A549 (cell line): Measurements from ENCODE around the gene ARL10.

Experiments
- EHMT2 ChIP-seq: fragments of 200-600 bp; sonication (generic); IDR thresholded peaks from 2 replicates; pipeline ENCODE4 v1.6.1; 2016; ENCODE audit warnings: antibody characterized with exemption, low read depth, mild to moderate bottlenecking, moderate library complexity
- EP300 ChIP-seq, 2 experiments: fragments of >200 bp; sonication (Bioruptor Twin); formaldehyde crosslinking; IDR thresholded peaks; 2 replicates in 1 of 2; 3 replicates in 1 of 2; pipeline ENCODE4 v1.6.1; 2016 to 2017
- MAFK ChIP-seq: fragments of 450-650 bp; IDR thresholded peaks from 2 replicates; pipeline ENCODE4 v1.6.1; 2014; ENCODE audit not compliant: partially characterized antibody
- PHF8 ChIP-seq: fragments of 200-600 bp; sonication (generic); IDR thresholded peaks from 2 replicates; pipeline ENCODE4 v1.6.1; 2016; ENCODE audit warnings: low read depth, mild to moderate bottlenecking, antibody characterized with exemption, moderate library complexity, borderline replicate concordance
- POLR2A ChIP-seq: IDR thresholded peaks from 2 replicates; pipeline ENCODE4 v1.6.1; 2012; ENCODE audit warnings: mild to moderate bottlenecking, low read length
- RARB ChIP-seq: fragments of 250-450 bp; sonication (Bioruptor Pico); IDR thresholded peaks from 2 replicates; pipeline ENCODE4 v1.8.0; 2021; ENCODE audit warnings: mild to moderate bottlenecking, moderate library complexity
- ZFP36 ChIP-seq: fragments of 450-650 bp; IDR thresholded peaks from 2 replicates; pipeline ENCODE4 v1.6.1; 2014; ENCODE audit warnings: borderline replicate concordance; ENCODE audit not compliant: partially characterized antibody
- TF ChIP-seq, protein P1 (sequence below): fragments of >200 bp; sonication (Bioruptor Twin); formaldehyde crosslinking; IDR thresholded peaks from 3 replicates; pipeline ENCODE4 v1.5.1; 2016

DNA sequence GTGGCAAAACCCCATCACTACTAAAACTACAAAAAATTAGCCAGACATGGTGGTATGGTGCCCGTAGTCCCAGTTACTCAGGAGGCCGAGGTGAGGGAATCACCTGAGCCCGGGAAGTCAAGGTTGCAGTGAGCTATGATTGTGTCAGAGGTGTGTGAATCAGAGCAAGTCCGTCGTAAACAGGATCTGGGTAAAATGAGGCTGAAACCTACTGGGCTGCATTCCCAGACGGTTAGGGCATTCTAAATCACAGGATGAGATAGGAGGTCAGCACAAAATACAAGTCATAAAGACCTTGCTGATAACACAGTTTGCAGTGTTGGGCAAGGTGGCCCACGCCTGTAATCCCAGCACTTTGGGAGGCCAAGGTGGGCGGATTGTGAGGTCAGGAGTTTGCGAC is 53.0 kb downstream of the ARL10 start:
- TF ChIP-seq RARB (CRISPR knock-in tag), result no peak
- TF ChIP-seq PHF8, result no peak
- no peak for TF ChIP-seq POLR2A
- no peak for TF ChIP-seq ZFP36
- TF ChIP-seq, protein P1, sequence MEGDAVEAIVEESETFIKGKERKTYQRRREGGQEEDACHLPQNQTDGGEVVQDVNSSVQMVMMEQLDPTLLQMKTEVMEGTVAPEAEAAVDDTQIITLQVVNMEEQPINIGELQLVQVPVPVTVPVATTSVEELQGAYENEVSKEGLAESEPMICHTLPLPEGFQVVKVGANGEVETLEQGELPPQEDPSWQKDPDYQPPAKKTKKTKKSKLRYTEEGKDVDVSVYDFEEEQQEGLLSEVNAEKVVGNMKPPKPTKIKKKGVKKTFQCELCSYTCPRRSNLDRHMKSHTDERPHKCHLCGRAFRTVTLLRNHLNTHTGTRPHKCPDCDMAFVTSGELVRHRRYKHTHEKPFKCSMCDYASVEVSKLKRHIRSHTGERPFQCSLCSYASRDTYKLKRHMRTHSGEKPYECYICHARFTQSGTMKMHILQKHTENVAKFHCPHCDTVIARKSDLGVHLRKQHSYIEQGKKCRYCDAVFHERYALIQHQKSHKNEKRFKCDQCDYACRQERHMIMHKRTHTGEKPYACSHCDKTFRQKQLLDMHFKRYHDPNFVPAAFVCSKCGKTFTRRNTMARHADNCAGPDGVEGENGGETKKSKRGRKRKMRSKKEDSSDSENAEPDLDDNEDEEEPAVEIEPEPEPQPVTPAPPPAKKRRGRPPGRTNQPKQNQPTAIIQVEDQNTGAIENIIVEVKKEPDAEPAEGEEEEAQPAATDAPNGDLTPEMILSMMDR, result no peak
- no peak for TF ChIP-seq MAFK
- TF ChIP-seq EHMT2, result no peak
- TF ChIP-seq EP300 (IDR thresholded peaks at IDR 0.05), result no peak
